ENCODE data around the gene CFAP20DC. TPM values are rescaled to one million over a fixed set of nuclear protein-coding genes. Genes with fewer than 3 reads are reported as not detected.

CFAP20DC gene
- total RNA-seq, 1 donor from 2014 or later = 2.0 TPM

DNA sequence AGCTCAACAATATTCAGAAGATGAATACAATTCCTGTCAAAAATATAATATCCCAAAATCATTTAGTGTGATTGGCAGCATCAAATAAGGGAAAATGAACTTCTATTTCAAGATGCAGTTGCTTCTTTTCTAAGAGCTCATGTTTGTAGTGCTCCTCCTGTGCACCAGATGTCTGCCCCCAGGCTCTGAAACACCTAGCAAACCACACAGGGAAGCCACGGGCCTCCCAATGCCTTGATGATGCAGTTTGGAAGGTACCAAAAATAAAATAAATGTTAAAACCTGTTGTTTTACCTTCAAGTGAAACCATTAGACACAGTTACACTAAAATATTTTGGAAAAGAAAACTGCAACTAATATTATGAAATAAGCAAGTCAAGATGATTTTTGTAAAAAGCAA lies 22.2 kb downstream of the CFAP20DC start:
- no peak for FAIRE-seq
- no peak for DNase-seq (ENCODE audit: low spot score in 2 of 2)

DNA sequence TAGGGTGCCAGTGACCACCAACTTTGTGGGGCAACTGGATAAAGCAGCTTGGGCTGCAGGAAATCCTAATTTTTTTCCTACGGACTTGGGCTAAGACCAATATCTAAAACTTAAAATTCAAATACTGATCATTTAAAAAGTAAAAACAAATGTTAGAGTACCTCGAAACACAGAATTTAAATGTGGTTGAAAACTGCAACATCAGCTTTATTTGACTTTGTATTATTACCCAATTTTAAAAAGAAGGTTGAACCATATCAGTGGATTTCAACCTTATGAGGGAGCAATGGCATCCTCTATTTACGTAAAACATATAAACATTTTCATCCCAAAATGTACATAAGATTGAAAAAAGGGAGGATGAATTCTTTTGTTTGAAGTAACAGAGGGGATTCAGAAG lies 26.2 kb downstream of the CFAP20DC start:
- no peak for DNase-seq (ENCODE audit: low spot score in 2 of 2)

DNA sequence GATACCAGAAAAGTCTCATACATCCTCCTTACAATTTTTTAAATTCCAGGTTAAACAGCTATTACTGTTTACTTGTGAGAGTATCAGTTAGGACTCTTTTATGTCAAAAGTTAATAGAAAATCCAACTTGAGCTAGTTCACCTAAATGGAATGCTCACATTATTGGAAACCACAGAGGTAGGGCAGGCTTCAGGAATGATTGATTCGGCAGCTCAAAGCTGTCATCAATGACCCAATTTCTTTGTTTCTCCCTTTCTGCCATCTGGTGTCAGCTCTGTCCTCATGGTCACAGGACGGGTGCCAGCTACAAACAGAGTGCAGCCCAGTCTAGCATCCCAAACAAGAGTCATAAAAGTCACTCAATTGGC lies 32.2 kb downstream of the CFAP20DC start:
- DNase-seq (ENCODE audit: low spot score in 2 of 2) = no peak
- FAIRE-seq = no peak

More for the DNA sequence above, 26.2 kb downstream of the CFAP20DC start:
- no peak for FAIRE-seq

DNA sequence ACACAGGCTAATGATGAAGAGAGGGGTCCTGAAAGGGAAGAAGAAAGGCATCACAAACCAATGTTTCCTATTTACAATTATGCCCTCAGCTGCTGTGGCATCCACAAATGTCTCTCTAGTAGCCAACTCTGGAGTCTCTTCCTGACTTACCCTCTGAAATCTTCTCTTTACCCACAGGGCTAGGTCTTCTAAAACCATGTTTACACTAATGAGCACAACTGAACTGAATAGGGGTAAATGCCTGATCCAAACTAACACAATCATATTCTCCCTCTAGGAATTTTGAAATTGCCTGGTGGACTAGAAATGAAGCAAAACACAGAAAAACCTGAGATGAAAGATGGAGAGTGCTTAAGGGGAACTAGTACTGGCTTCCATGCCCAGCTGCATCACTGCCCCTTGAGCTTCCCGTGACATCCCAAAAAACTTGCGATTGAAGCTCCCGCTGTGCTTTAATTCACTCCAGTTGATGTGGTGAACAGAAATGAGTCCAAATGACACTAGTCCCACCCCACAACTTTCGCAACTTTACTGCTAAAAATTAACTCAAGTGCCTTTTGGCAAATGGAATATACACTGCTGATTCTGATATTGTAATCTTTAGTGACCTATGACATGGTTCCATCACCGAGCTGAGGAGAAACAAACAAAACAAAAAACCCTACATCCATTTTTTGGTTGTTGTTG lies 32.8 kb downstream of the CFAP20DC start:
- FAIRE-seq (no peak), DNase-seq (ENCODE audit: low spot score in 2 of 2) (no peak)

DNA sequence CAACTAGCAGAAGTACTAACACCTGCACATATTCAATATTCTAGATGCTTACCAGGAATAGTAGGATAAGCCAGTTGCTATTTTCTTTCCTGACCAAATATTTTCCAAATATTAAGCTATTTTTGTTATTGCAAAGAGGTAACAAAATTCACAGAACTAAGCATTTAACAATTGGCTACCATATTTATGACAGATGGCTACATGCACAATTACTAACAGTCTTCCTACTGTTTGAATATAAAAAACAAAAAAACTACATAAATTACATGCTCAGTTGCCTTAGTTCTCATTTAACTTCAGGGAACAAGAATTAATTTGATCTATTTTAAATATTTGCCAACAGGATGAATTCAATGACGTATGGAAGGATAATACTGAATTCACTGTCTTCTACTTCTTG lies 36.2 kb downstream of the CFAP20DC start:
- FAIRE-seq (no peak), DNase-seq (ENCODE audit: low spot score in 2 of 2) (no peak)

DNA sequence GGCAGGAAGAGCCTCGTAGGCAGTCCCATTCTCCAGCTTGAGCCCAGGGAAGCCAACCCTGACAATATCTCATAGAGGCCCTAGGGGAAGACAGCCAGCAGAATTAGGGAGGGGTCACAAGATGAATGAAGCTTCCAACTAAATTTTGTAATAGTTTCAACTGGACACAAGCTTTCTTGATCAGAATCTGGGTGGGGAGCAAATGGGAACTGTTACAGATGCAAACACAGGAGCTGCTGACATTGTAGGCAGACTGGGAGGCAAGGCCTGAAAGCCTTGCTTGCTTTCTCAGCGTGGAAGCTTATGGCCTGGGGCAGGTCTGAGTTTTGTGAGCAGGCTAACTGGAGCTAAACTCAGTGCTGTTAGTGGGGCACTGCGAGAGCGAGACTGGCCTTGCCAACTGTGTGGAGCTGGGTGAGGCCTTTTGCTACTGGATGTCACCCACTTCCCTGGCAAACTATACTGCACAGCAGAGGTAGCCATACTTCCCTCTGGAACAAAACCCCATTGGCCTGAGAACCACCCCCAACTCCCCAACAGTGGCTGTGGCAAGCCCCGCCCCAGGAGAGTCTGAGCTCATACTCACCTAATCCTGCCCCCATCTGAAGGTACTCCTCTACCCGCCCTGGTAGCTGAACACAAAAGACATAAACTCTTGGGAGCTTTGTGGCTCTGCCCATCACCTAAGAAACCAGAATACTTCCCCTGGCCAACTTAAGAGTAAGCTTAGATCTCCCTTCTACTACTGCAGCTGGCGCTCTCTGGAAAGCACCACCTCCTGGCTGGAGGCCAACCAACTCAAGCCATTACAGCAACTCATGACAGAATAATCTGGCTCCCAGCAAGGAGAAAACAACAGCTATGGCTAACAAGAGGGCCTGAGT lies 42.9 kb downstream of the CFAP20DC start:
- no peak for FAIRE-seq

DNA sequence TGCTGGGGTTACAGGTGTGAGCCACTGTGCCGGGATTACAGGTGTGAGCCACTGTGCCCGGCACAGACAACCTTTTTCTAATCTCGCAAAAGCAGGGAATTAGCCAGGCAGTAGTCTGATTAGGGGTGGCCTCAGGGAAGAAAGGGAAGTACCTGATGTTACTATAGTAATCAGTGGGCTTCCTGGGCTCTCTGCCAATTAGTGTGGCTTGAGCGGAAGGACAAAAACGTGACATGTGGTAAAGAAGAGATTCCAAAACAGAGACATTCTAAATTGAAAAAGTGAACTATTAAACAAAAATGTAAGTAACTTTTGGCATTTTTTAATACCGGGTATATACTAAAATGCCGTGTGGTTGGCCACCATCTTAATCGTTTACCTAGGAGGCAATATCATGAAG lies 48.1 kb downstream of the CFAP20DC start:
- FAIRE-seq (no peak), DNase-seq (ENCODE audit: low spot score in 2 of 2) (no peak)

More for the DNA sequence above, 42.9 kb downstream of the CFAP20DC start:
- DNase-seq (ENCODE audit: low spot score in 2 of 2) = no peak

DNA sequence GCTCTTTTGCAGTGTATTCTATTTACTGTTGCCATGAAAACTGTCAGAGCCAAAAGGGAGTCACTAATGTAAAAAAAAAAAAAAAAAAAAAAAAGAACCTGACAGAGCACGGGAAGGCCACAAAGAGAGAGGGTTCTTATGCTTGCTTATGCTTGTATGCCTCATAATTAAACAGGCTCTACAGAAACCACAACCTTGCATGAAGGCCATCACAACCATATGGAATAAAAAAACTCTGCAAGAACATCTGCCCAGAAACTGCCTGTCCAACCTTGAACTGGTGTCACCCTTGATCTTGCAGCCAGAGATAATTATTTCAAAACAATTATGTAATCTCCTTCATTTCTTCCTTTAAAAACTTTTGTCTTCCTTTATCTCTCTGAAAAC lies 50.1 kb downstream of the CFAP20DC start:
- FAIRE-seq = no peak

DNA sequence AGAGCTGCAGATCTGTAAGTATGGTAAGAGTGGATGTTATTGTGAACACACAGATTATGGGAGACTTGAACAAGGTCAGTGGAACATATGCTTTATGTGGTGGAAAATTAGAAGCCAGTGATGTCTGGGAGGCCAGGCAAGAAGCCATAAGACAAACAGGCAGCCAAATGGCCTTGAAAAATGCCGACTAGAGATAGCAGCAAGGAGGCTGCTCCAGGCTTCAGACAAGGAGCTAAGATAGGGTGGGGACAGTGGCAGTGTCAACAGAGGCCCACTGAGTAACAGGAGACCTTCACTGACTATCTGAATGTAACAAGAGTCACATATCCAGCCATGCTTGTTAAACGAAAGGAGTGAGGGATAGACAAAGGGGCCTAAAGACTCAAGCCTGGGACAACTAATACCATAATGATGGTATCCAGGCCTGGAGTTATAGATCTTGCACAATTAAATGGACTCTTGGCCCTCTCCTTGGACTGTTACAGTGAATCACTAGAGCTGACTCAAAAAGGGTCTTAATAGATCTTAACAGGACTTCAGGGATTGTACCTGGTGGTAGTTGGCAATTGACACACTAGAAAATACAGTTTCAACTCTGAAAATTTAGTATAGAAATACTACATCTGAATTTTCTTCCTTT lies 50.6 kb downstream of the CFAP20DC start:
- no peak for DNase-seq (ENCODE audit: low spot score in 2 of 2)
- FAIRE-seq = no peak

More for the DNA sequence above, 50.1 kb downstream of the CFAP20DC start:
- no peak for DNase-seq (ENCODE audit: low spot score in 2 of 2)

DNA sequence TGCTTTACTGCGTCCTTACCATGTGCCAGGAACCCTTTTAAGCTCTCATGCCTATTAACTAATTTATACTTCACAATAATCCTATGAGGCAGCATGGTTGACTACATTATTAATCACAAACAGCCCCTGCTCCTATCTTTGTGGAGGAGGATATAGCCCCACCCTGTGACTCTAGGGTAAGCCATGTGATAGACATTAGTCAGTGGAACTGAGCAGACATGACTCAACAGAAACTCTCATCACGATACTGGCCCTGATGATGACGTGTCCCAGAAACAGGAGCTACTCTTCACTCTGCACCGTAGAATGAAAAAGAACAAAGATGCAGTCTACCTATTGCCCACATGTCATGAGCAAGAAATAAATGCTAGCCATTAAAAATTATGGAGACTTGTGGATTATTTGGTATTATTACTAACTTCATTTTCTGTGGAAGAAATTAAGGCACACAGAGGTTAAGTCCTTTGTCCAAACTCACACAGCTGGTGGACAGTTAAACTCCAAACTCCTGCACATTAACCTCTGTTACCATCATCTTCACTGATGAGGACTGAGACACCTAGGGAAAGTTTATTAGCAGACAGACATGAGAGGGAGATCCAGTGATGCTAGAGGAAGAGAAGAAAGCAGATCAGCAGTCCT lies 51.2 kb downstream of the CFAP20DC start:
- no peak for DNase-seq (ENCODE audit: low spot score in 2 of 2)
- FAIRE-seq = no peak

DNA sequence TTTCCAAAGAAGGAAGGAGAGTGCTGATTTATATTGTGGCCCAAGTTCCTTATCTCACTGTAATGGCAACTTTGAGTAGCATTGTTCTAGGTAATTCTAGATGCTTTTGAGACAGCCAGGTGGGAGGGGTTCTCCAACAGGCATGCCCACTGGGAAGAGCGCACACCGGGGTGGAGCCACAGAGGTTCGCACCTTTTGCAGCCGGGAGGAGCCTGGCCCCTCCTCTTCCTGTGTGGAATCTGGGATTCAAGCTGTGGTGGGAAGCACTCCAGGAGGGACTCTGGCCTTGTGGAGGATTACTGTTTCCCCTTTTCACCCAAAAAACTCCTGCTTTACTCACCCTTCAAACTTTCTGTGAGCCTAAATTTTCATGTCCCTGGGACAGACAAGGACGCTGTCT lies 53.1 kb downstream of the CFAP20DC start:
- DNase-seq (ENCODE audit: low spot score in 2 of 2) = no peak
- FAIRE-seq = no peak

DNA sequence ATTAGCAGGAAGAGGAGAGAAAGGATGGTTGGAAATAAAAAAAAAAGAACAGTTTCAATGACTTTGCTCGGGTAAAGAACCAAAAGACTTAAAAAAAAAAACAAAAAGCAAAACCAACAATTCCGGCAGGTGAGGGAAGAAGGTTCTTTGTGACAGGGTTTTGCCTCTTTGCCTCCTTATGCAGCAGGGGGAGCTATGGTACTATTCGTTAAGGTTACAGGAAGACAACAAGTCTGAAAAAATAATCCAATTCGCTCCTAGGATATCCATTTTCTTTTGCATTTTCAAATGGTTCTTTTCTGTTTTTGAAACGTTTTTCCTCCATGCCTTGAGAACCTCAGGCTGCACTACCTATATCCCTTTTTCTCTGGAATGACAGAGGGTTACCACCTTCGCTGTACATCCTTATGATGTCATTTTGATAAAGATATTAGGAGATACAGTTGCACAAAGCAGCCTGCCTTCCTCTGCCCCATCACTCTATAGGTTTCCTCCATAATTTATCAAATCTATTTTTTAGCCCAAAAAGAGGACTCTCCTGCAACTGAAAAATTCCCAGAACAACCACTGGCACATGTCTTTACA lies 55.0 kb downstream of the CFAP20DC start:
- DNase-seq (ENCODE audit: low spot score in 2 of 2) (peak; percentile 4 to 24), FAIRE-seq (no peak)

DNA sequence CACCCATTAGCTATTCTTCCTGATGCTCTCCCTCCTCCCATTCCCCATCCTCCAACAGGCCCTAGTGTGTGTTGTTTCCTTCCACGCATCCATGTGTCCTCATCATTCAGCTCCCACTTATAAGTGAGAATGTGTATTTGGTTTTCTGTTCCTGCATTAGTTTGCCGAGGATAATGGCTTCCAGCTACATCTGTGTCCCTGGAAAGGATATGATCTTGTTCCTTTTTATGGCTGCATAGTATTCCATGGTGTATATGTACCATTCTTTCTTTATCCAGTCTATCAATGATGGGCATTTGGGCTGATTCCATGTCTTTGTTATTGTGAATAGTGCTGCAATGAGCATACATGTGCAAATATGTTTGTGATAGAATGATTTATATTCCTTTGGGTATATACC lies 56.3 kb downstream of the CFAP20DC start:
- FAIRE-seq = no peak
- DNase-seq (ENCODE audit: low spot score in 2 of 2) = no peak

DNA sequence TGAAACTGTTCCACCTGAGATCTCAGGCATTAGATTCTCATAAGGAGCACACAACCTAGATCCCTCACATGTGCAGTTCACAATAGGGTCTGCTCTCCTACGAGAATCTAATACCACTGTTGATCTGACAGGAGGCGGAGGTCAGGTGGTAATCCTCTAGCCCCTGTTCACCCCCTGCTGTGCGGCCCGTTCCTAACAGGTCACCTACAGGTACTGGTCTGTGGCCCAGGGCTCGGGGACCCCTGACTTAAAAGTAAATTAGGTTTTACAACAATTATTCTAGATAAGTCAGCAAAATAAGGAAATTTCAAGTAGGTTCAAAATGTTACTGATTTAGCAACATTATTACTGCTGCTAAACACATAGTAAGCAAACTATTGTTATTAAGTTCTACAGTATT lies 58.2 kb downstream of the CFAP20DC start:
- DNase-seq (ENCODE audit: low spot score in 2 of 2) = no peak
- FAIRE-seq = no peak

DNA sequence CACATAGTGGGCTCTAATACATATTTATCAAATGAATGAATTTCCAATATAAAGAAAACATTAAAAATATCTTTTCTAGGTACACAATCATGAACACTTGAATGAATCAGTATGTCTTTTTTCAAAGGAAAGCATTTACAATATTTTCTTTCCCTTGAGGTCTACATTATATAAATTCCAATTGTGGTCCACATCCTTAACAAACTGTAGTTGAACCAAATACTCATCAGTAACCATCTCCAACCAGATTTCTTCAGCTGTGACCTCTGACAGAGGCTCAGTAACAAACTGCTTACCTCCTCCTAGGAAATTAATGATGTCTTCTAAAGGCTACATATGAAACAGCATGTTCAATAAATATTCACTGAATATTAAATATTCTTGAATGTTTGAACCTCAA lies 58.8 kb downstream of the CFAP20DC start:
- FAIRE-seq = no peak
- no peak for DNase-seq (ENCODE audit: low spot score in 2 of 2)

DNA sequence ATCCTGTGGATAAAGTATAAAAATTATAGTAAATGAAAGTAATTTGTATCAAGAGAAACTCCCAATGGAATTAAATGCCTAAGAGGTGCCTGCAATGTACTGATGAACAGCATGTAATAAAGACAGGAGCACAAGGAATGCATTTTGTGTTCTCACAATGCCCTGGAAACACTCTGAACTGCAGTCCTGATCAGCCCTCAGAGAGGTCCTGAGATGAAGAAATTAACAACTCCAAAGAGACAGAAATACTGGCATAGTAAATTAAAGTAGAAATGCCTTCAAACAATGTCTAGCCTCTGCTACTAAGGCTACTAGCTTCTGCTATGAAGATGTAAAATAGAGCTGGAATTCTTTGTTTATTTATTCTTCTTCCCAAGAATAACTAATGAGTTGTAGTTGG lies 59.9 kb downstream of the CFAP20DC start:
- no peak for FAIRE-seq
- DNase-seq (ENCODE audit: low spot score in 2 of 2) = no peak

DNA sequence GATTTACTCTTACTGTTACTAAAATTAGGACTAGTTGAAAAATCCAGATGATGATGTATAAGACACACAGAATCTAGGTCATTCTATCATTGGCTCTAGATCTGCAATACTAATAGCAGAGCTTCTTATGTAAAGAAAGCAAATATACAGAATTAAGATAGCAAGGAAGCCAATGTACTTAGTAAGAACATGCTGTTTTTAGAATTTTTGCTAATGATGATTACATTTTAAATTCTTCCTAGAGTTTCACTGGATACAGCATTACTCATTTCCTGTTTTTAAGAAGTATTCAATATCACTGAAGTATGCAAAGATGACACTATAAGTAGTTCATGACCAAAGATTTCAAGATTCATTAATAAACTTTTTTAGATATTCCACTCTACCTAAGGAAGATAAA lies 60.7 kb downstream of the CFAP20DC start:
- DNase-seq (ENCODE audit: low spot score in 2 of 2) = no peak

DNA sequence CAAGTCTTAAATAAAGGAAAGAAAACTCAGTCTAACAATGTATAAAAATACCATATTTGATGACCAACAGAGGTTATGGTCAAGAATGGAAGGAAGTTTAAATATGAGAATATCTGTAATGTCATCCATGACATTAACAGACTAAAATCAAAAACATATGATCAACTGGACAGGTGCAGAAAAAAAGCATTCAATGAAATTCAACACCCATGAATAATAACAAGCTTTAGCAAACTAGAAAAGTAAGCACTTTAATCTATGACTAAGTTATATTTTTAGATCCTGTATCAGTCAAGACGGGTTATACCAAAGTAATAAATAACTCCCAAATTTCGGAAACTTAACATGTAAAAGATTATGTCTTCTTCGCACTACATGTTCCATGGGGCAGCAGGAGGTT lies 61.8 kb downstream of the CFAP20DC start:
- DNase-seq (ENCODE audit: low spot score in 2 of 2) = no peak
- FAIRE-seq = no peak

More for the DNA sequence above, 60.7 kb downstream of the CFAP20DC start:
- no peak for FAIRE-seq

DNA sequence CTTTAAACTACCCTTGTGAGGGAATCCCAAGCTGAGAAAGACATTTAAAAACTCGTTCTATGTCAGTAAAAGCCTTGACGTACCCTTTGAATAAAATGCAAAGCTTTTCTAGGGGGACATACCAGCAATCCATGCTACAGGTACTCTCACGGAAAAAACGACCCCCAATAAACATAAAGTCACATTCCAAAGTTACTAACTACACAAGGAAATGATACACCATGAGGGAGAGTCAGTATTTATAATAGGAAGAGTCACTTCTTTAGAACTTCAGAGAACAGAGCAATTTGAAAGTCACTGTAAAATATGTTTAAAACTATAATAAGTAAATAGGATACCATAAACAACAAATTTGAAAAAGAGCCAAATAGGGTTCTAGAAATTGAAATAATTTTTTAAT lies 63.2 kb downstream of the CFAP20DC start:
- DNase-seq (ENCODE audit: low spot score in 2 of 2) (no peak), FAIRE-seq (no peak)

DNA sequence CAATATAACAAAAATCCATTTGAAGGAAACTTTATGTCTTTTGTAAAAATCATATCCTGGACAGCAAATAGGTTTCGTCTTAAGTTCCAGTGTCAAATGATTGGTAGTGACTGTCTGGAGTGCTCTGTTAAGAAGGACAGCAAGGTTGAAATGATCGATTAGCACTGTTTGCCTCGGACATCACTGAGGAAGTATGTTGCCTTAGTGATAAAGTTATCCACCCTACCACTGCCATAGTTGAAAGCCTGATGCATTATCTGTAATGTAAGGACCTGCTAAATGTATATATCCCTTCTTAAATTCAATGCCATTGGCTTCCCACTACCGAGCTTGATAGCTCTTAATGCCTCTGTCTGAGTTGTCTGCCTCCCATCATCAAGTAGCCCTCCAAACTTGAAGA lies 70.0 kb downstream of the CFAP20DC start:
- DNase-seq (ENCODE audit: low spot score in 2 of 2) (no peak), FAIRE-seq (no peak)

DNA sequence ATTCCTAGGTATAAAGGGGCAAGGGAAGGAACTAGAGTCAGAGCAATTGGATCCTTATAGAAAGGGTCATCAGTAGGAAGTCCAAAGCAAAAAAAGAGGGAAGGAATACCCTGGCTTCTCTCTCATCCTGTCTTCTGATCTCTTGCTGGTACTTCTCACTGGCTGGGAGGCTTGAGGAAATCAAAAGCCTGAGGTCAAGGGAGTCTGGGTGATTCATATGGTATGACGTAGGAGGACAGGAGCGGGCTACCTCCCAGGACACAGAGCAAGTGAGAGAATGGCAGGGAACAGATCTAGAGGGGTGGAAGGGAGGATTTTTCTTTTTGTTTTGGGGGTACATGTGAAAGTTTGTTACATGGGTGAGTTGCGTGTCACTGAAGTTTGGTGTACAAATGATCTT lies 76.0 kb downstream of the CFAP20DC start:
- no peak for FAIRE-seq
- no peak for DNase-seq (ENCODE audit: low spot score in 2 of 2)

Measured in frontal cortex (tissue), 4 donors.